Mucosa of stomach (tissue), 1 donor: Measurements from ENCODE around the gene TFAP2A.

Experiments
- H3K27me3 ChIP-seq: one replicate; pipeline ENCODE4 v1.7.0; 2013; ENCODE audit warnings: mild to moderate bottlenecking, low read length; ENCODE audit not compliant: control insufficient read depth, insufficient read depth
- H3K36me3 ChIP-seq: one replicate; pipeline ENCODE4 v1.7.0; 2013; ENCODE audit warnings: low read length; ENCODE audit not compliant: control insufficient read depth, insufficient read depth
- H3K4me1 ChIP-seq: one replicate; pipeline ENCODE4 v1.7.0; 2013; ENCODE audit warnings: mild to moderate bottlenecking, low read length; ENCODE audit not compliant: control insufficient read depth, insufficient read depth
- H3K4me3 ChIP-seq: one replicate; pipeline ENCODE4 v1.7.0; 2013; ENCODE audit warnings: low read length
- H3K9ac ChIP-seq: one replicate; pipeline ENCODE4 v1.7.0; 2013; ENCODE audit warnings: mild to moderate bottlenecking, low read length, moderate library complexity
- H3K9me3 ChIP-seq: one replicate; pipeline ENCODE4 v1.7.0; 2013; ENCODE audit warnings: mild to moderate bottlenecking, low read length, moderate library complexity; ENCODE audit not compliant: control insufficient read depth
- donor health status: Pancreatic carcinoma.

Gene TFAP2A

GRCh38 chr6:10414756-10415616 is at the start of gene TFAP2A:
Gene TFAP2A (minus strand): TSS chr6:10415074. CDS start chr6:10414991, 83 bp downstream.
- no peak within 1 kb of the TSS for H3K9ac ChIP-seq
- H3K27me3 ChIP-seq, result peaks cover 98% of the 10 kb centered on the region
- no peak within 1 kb of the TSS for H3K4me3 ChIP-seq
- H3K9me3 ChIP-seq, result no peaks in the 10 kb centered on the region
- peaks cover 34% of the 10 kb centered on the region for H3K4me1 ChIP-seq
- no peaks in the 10 kb centered on the region for H3K36me3 ChIP-seq

- no peak overlapping the region for H3K9ac ChIP-seq
- H3K27me3 ChIP-seq, result peaks cover 20% of the 10 kb centered on the region
- no peaks in the 10 kb centered on the region for H3K36me3 ChIP-seq
- H3K4me3 ChIP-seq, result no peak overlapping the region
- no peaks in the 10 kb centered on the region for H3K9me3 ChIP-seq
- H3K4me1 ChIP-seq, result no peaks in the 10 kb centered on the region
Measured at GRCh38 chr6:10463491-10464481, 48.9 kb upstream of the TFAP2A start.

GRCh38 chr6:10463040-10463439 is 48.2 kb upstream of the TFAP2A start:
- H3K9ac ChIP-seq, result no peak overlapping the region
- no peaks in the 10 kb centered on the region for H3K36me3 ChIP-seq
- H3K27me3 ChIP-seq, result peaks cover 20% of the 10 kb centered on the region
- H3K4me3 ChIP-seq, result no peak overlapping the region
- no peaks in the 10 kb centered on the region for H3K9me3 ChIP-seq
- H3K4me1 ChIP-seq, result no peaks in the 10 kb centered on the region

GRCh38 chr6:10461850-10462249 is 47.0 kb upstream of the TFAP2A start:
- Histone ChIP-seq H3K4me1 (no peaks in the 10 kb centered on the region), H3K4me3 (no peak overlapping the region), H3K9me3 (no peaks in the 10 kb centered on the region), H3K9ac (no peak overlapping the region), H3K36me3 (no peaks in the 10 kb centered on the region), H3K27me3 (peaks cover 20% of the 10 kb centered on the region)

GRCh38 chr6:10460096-10460495 is 45.2 kb upstream of the TFAP2A start:
- H3K27me3 ChIP-seq, result peaks cover 17% of the 10 kb centered on the region
- no peak overlapping the region for H3K9ac ChIP-seq
- H3K36me3 ChIP-seq, result no peaks in the 10 kb centered on the region
- H3K4me1 ChIP-seq, result no peaks in the 10 kb centered on the region
- no peak overlapping the region for H3K4me3 ChIP-seq
- no peaks in the 10 kb centered on the region for H3K9me3 ChIP-seq

- no peaks in the 10 kb centered on the region for H3K36me3 ChIP-seq
- peaks cover 11% of the 10 kb centered on the region for H3K27me3 ChIP-seq
- no peak overlapping the region for H3K4me3 ChIP-seq
- no peak overlapping the region for H3K9ac ChIP-seq
- no peaks in the 10 kb centered on the region for H3K4me1 ChIP-seq
- no peaks in the 10 kb centered on the region for H3K9me3 ChIP-seq
Measured at GRCh38 chr6:10458287-10458686, 43.4 kb upstream of the TFAP2A start.

GRCh38 chr6:10453596-10453995 is 38.7 kb upstream of the TFAP2A start:
- Histone ChIP-seq H3K9ac (no peak overlapping the region), H3K27me3 (peaks cover 4% of the 10 kb centered on the region), H3K9me3 (no peaks in the 10 kb centered on the region), H3K4me3 (no peak overlapping the region), H3K36me3 (no peaks in the 10 kb centered on the region), H3K4me1 (no peaks in the 10 kb centered on the region)

GRCh38 chr6:10451828-10452509 is 37.1 kb upstream of the TFAP2A start:
- no peaks in the 10 kb centered on the region for H3K4me1 ChIP-seq
- H3K36me3 ChIP-seq, result no peaks in the 10 kb centered on the region
- H3K9me3 ChIP-seq, result no peaks in the 10 kb centered on the region
- H3K4me3 ChIP-seq, result no peak overlapping the region
- H3K27me3 ChIP-seq, result peaks cover 4% of the 10 kb centered on the region
- H3K9ac ChIP-seq, result no peak overlapping the region

GRCh38 chr6:10451394-10451793 is 36.5 kb upstream of the TFAP2A start:
- no peak overlapping the region for H3K4me3 ChIP-seq
- no peaks in the 10 kb centered on the region for H3K36me3 ChIP-seq
- no peak overlapping the region for H3K9ac ChIP-seq
- H3K9me3 ChIP-seq, result no peaks in the 10 kb centered on the region
- H3K4me1 ChIP-seq, result no peaks in the 10 kb centered on the region
- peaks cover 4% of the 10 kb centered on the region for H3K27me3 ChIP-seq

GRCh38 chr6:10449751-10450150 is 34.9 kb upstream of the TFAP2A start:
- H3K9me3 ChIP-seq, result no peaks in the 10 kb centered on the region
- H3K4me3 ChIP-seq, result no peak overlapping the region
- H3K27me3 ChIP-seq, result peaks cover 4% of the 10 kb centered on the region
- no peaks in the 10 kb centered on the region for H3K4me1 ChIP-seq
- H3K9ac ChIP-seq, result no peak overlapping the region
- no peaks in the 10 kb centered on the region for H3K36me3 ChIP-seq

GRCh38 chr6:10448096-10448495 is 33.2 kb upstream of the TFAP2A start:
- Histone ChIP-seq H3K9me3 (no peaks in the 10 kb centered on the region), H3K9ac (no peak overlapping the region), H3K36me3 (no peaks in the 10 kb centered on the region), H3K4me3 (no peak overlapping the region), H3K4me1 (no peaks in the 10 kb centered on the region), H3K27me3 (peaks cover 4% of the 10 kb centered on the region)
